HTERT RPE-1 (cell line): Measurements from ENCODE around the gene TRERF1.

ENCODE experiments used
- in situ Hi-C: fragments of 300-500 bp; cut with MboI; formaldehyde crosslinking; loops from 4 replicates; pipeline ENCODE4 v1.14.3; 2020; ENCODE audit warnings: low sequenced_read_pairs

TRERF1 gene

DNA sequence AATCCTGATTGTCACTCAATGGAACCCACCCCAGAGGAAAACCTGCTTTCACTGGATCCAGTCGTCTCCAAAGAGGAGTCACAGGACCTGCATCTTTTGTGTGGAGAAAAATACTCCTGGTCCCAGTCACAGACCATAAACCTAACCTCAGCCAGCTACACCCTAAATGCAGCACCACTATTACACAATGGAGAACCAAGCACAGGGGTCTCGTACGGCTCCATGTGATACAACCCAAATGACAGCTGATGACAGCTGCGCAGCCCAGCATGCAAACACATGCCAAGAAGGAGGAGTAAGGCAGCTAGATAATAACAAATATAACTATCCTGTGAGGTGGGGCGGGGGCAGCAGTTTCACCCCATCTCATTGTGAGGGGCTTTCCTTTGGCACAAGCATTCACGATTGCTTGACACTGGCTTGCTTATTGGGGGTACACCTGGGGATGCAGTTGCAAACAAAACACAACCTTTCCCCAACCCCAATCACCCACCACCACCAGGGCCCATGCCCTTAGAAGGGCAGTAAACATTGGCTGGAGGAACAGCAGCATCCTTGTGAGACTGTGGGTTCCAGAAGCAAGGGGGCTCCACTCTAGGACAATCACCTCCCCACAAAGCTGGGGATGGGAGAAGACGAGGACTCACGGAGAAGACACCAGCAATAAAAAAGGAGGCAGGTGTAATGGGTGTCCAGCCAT, 51.5 kb downstream of the TRERF1 start:
- in situ Hi-C loops = no loop called here

DNA sequence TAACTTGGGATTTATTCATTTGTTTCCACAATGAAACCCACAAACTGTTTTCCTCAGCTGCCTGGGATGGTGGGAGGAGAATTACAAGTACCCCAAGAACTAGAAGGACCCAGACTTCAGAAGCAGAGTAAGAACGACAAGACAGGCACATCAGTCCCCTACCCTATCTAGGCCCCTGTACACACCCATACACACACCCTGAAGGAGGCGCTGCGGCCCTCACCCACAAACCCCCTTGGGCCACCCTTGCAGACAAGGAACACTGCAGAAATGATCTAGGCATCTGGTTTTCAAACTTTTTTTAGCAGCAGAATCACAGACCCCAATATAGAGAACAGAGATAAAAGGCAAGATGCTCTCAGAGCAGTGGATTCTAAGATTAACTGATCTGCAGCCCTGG, 55.0 kb downstream of the TRERF1 start:
- in situ Hi-C loops = no loop called here

GRCh38 chr6:42394881-42395620, 56.7 kb downstream of the TRERF1 start:
- in situ Hi-C loops = no loop called here

GRCh38 chr6:42394151-42394550, 57.6 kb downstream of the TRERF1 start:
- in situ Hi-C loops = no loop called here

DNA sequence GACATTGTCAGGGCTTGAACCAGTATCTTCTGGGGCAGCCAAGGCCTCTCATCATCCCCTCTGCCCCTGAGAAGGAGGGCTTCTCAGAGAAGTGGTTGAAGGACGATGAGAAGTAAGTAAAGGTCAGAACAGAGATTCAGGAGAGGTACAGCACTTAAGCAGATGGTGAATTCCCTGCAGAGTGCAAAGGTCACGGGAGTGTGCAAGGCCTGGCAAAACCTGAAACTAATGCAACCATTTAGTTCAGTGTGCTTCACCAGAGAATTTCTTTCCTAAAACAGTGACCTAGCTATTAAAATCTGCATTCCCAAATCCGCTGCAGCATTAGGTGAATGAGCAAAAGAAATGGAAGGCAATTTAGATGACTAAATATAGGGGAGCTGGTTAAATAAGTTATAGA, 58.4 kb downstream of the TRERF1 start:
- in situ Hi-C loops = no loop called here

DNA sequence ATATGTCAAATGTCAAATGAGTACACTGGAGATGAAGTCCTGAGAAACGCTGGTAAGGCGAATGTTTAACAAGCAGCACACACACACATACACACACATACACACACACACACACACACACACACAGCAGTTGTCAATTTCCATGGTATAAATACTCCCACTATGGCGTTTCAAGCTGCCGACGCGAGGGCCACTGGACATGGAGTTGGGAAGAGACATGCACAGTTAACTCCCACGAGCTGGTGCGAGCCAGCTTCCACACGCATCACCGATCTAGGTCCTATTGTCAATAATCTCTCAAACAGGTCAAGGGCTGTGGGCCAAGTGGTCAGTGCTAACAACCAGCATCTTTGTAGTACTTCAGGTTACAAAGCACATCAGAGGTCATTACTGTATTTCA, 58.9 kb downstream of the TRERF1 start:
- in situ Hi-C loops = no loop called here

GRCh38 chr6:42391441-42391840, 60.3 kb downstream of the TRERF1 start:
- in situ Hi-C loops = no loop called here

GRCh38 chr6:42390228-42390934, 61.3 kb downstream of the TRERF1 start:
- in situ Hi-C loops = no loop called here

DNA sequence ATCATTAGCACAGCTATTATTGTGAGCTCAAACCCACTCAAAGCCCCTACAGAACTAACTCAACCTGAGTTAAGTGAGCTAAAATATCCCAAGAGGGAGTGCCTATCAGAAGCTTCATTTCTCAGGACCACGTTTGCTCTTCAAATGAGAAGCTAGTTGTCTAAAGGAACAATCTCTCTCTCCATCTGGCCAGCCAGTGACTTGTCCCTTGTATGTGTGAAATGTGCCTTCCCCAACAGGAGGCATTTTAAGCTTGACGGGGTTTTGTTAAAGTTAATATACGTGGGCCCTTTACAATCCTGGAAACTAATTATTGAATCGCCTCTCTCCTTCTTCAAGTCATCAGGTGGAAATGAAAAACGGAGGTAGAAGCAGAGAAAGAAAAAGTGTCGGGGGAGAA, 62.0 kb downstream of the TRERF1 start:
- in situ Hi-C loops = no loop called here

- in situ Hi-C loops = no loop called here
Measured at GRCh38 chr6:42388046-42388445, 63.7 kb downstream of the TRERF1 start.

DNA sequence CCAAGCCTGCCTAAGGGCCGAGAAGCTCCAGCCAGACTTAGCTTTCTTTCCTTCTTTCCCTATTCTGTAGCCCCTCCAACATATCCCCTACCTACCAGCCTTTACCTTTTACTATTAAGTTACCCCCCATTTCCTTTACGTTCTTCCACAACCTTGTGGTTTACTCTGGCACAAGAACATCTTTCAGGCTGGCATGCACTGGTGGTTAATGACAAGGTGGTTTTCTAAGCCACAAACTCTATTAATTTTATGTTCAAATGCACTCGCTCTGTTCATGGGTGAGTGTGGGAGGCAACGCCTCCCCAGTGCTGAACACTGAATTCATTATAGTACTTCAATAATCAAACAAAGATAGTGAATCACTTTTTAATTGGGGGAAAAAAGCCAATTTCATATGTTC, 64.4 kb downstream of the TRERF1 start:
- in situ Hi-C loops = no loop called here

DNA sequence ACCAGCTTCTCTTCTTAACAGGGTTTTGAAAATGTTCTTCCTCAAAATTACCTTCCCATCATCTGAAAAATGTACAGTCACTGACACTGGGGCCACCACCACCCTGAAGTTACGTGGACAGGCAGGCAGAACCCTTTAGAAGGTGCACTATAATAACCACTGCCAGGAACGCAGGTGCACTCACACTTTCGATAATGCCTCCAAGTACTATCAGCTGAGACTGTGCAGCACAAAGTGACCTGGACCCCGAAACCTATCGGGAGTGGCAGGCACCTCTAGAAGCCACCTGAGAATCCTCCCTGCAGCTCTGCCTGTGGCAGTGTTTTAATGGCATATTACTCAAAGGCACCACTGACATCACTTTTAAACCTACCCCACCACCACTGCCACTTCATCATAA, 66.4 kb downstream of the TRERF1 start:
- in situ Hi-C loops = no loop called here

DNA sequence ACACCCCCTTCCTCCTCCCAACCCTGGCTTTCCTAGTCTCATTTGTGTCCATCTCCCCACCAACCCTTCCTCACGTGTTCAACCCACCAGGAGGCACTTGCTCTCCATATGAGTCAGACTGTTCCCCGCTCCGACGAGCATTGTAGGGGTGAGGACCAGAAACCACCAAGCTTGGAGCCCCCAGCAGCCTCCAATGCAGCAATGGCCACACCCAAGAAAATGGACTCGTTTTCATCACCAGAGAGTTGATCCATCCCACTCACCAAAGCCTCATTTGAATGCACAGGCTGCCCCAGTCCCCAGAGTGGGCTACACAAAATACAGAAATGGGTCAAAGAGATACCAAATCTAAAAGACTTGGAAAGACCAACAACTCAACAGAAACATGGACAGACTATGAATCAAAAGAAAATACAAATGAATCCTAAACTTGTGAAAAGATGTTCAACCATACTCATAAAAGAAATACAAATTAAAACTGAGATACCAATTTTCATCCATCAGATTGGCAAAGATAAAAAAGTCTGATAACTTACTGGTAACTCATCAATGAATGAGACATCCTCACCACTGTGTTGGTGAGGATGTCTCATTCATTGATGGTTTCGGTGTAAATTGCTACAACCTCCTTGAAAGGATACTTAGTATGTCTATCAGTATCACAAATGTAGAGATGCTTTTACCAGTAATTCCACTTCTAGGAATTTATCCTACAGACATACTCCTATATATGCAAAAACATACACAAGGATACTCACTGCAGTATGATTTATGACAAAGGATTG, 68.1 kb downstream of the TRERF1 start:
- in situ Hi-C loops = no loop called here

DNA sequence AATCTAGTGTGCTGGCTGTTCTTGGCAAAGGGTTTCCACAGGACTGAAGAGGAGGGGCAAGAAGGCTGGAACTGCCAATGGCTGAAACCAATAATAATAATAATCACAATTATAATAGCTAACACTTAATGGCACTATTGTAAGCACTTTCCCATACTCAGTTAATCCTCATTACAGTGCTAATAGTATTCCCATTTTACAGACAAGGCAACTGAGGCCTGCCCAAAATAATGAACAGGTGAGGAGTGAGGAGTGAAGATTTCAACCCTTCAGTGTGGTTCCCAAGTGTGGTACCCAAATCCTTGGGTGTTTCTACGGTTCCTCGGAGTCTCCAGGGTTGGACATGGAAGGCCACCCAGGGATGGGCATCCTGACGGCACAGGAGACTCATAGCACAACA, 69.9 kb downstream of the TRERF1 start:
- in situ Hi-C loops = no loop called here

DNA sequence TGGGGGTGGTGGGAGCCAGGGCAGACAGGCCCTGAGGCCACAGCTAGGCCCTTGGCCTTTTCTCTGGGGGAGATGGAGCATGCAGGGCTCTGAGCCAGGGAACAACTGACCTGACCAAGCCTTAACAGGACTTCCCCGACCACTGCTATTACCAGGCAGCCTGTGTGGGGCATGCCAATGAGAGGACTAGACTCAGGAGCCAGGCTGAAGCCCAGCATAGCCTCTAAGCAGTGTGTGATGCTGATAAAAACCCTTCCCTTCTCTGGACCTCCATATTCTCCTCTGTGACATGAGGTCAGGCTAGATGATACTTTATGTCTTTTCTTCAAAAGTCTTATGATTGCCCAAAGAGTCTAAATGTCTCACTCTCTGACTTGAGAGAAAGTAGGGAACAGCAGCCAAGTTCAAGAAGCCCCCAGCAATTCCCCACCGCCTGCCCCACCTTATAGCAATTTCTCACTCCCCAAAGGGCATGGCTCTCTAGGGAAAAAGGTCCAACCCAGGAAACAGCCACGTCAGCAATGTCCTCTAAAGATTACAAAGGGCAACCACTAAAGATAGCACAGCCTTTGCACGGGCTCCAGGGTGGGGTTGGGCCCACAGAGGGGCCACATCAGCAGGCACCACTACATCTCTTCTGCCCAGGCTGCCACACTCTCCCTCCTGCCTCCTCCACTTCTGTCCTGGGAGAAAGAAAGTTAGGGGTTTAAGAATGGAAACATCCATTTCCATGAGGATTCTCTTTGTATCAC, 71.3 kb downstream of the TRERF1 start:
- in situ Hi-C loops = no loop called here

- in situ Hi-C loops = no loop called here
Measured at GRCh38 chr6:42378536-42378935, 73.2 kb downstream of the TRERF1 start.

DNA sequence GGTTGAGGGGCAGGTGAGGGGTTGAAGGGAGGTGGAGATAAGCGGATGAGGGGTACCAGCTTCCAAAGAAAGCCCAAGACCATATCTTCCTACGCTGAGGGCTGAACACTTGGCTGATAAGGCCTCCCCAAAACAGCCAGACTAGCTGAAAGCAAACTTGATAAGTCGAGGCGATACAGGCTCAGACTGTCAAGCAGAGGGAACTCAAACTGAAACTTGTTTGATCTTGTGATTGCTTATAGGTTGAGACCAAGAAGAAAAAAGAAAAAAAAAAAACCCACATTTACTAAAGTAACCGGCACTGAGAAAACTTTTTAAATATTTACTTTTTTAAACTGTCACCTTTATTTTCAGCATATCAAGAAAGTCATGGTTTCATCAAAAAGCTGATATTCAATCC, 73.6 kb downstream of the TRERF1 start:
- in situ Hi-C loops = no loop called here

DNA sequence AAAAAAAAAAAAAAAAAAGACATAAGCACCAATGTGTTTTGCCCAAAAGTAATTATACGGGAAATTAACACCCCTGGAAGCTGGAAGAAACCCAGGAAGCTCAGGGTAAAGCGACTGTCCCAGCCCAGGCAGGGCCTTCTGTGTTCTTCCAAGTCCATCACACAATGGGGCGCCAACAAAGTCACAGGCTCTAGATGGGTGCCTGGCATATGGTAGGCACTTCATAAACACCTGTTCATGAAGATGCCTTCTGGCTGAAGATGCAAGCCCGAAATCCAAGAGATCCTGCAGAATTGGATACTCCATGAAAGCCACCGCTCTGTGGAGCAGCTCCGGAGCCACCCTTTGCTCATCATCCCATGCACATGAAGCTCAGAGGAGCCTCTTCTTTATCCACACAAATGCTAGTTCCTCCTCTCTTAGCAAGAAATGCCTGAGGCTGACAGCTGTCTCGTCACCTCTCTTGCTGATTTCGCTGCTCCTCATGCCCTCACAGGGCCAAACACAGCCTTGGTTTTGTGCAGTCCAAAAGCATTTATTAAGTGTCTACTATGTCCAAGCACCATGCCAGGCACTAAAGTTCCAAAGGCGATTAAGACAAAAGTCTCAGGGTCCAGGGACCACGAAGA, 76.6 kb downstream of the TRERF1 start:
- in situ Hi-C loops = no loop called here

- in situ Hi-C loops = no loop called here
Measured at GRCh38 chr6:42374018-42374669, 77.6 kb downstream of the TRERF1 start.

GRCh38 chr6:42372699-42373098, 79.0 kb downstream of the TRERF1 start:
- in situ Hi-C loops = no loop called here
